GM18517 (cell line): Measurements from ENCODE around the gene ZNF514.
"Not testable (repeated sequence)": the region's sequence is repeated elsewhere in the genome, so short reads cannot be mapped to it uniquely, and the experiment has no call there.

Source experiments
- ATAC-seq: cut with Tn5 transposase; IDR thresholded peaks from one replicate; pipeline ENCODE4 v1.9.1; 2021; ENCODE audit warnings: mild to moderate bottlenecking, moderate library complexity; ENCODE audit not compliant: unreplicated experiment

The ZNF514 gene

DNA sequence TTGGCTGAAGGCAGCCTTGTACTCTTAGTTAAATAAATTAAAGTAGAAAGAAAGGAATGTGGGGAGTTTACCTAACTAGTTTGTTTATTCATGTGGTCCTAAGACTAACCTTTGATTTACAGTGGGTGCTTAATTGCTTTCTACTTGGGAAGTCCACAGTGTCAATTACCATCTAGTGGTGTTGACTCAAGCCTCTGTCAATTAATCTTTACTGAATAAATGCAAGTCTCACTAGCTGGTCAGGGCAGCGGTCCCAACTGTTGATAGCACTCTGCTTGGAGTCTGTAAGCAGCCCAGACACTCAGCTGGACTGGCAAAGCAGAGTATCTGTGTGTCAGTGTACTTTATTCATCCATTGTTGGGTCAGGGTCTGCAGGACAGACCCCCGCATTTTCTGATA, 15.8 kb downstream of the ZNF514 start:
- no peak for ATAC-seq

DNA sequence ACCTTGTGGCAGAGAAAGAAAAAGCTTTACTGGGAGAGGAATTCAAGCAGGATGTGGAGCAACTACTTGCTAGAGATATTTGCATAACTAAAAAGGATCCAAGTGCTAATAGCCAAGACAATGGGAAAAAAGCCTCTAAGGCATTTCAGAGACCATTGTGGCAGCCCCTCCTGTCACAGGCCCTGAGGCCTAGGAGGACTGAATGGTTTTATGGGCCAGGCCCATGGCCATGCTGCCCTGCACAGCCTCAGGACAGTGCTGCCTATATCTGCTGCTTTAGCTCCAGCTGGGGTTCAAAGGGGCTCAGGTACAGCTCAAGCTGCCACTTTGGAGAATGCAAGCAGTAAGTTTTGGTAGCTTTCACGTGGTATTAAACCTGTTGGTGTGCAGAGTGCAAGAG, 20.9 kb downstream of the ZNF514 start:
- ATAC-seq, result no peak

DNA sequence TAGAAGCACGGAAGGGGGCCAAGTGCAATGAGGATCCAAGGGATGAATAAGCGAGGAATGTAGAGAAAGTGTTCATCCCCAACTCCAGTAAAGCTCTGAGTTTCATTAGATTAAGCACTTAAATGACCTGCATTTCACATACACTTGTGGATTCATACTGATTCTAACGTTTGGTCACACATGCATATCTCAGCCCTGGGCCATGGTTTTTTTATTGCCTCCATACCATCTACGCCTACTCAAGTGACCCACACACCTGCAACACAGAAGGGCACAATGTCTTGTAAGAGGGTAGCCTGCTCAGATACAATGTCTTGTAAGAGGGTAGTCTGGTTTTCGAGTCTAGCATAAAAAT, 37.5 kb downstream of the ZNF514 start:
- peak; percentile 25 for ATAC-seq

DNA sequence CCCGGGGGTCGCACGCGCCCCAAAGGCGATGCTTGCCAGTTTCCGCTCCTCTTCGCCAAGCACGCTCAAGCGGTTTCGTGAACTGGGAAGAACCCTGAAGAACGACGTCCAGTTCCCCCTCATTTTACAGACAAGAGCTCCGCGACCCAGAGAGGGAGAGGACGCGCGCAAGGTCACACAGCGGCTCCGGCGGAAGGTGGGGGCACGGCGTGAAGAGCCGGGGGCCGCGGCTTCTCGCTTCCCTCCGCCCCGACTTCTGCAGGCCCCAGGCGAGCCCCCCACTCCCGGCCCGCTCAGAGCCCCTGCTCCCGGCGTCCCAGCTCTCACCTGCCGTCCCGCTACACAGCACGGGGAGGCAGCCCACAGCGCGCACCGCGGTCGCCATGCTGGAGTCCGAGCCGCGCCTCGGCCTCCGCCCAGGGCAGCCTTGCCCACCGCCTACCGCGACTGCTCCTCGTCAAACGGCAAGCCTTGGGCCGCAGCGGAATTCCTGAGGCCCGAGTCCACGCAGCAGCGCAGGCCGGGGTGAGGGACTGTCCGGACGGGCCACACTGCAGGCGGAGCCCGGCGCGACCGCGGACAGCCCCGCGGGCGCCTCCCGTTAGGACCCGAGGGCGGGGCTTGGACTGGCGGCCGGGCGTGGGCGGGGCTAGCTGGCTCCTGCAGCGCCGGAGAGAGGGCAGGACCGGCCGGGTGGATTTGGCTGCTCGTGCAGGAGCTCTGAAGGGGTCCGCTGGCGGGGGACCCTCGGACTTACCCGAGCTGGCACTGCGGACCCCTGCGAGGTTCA, 38.0 kb downstream of the ZNF514 start, which contains the start of gene MRPS5:
Gene MRPS5, minus strand, starts transcription at position 402 of the 790 bp plus-strand sequence. Its CDS starts 17 bp downstream, at position 385.
- ATAC-seq, result peak; percentile 92

DNA sequence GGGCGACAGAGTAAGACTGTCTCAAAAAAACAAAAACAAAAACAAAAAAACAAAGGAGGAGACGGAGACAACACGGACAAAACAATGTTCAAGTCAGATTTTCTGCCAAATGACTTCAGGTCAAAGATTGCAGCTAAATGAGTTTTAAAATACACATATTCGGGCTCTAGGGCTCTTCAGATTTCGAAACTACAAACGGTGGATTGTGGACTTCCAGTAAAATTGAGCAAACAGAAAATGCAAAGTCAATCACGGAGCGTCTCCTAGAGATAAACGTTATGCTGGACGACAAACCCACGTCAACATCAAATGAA, 38.6 kb downstream of the ZNF514 start:
- no peak for ATAC-seq

DNA sequence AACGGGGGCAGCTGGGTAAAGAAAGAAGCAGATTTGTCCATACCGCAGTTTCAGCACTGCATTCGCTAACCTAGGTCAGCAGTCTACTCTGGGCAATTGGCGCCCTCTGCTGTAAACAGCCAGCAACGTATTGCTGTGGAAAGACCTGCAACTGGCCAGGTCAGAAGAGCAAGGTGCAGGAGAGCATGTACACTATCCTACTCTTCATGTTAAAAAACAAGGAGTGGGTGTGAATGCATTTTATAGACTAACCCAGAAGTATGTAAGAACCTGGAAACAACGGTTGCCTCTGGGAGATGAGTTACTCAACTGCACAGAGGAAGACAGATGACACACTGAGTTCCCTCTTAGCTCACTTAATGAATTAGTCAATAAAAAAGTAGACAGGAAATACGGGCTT, 44.2 kb downstream of the ZNF514 start:
- ATAC-seq, result peak; percentile 83

DNA sequence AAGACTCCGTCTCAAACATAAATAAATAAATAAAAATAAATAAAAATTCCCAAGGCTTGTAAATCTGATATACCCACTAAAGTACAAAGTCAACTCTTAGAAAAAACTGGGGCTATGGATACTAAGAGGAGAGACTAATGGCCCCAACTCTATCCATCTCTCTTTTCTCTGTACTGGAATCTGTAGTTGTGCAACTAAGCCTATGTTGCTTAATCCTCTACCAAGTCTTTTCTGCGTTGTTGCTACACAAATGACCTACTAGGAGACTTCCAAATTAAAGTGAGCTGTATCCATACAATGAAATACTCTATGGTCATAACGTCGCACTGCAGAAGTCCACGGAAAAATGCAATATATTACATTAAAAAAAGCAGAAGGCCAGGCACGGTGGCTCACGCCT, 46.2 kb downstream of the ZNF514 start:
- ATAC-seq, result no peak

DNA sequence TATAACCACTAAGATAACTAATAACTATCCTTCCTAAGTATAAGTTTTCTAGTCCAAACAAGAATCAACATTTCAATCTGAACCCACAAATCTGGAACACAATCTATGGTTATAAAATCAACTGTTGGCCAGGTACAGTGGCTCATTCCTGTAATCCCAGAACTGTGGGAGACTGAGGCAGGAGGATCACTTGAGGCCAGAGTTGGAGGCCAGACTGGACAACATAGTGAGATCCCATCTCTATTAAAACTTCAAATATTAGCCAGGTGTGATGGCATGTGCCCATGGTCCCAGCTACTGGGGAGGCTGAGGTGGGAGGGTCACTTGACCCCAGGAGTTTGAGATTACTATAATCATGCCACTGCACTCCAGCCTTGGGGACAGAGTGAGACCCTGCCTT, 49.3 kb downstream of the ZNF514 start:
- ATAC-seq, result no peak

DNA sequence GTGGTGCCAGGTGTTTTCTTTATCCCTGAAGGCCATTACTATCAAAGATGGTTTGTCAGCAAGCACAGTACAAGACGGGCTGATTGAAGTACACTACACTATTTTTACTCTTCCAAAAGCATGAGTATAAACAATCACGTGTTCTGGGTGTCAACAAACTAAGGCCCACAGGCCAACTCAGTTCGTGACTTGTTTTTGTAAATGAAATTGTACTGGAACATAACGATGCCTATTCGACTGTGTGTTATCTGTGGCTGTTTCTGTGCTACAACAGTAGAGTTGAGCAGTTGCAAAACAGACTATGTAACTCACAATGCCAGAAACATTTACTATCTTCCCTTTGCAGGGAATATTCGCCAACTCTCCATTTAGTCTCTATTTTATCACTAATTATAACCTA, 50.4 kb downstream of the ZNF514 start:
- ATAC-seq, result no peak

DNA sequence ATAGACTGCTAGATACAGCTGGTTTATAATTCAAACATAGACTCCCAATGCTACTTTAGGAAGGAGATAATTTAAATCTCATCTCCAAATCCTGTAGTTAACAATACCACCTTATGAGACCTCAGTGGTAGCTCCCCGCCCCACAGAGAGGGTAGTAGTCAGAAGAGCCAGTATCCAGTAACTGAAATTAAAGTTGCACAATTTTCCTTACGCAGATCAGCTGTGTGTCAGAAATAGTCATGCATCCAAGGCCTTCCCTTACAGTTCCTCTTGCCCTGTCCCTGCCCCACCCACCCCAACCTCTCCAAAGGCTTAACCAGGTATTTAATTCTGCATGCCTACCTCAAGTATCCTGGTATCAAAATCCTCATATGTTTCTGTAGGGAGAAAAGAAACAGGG, 53.6 kb downstream of the ZNF514 start:
- no peak for ATAC-seq

DNA sequence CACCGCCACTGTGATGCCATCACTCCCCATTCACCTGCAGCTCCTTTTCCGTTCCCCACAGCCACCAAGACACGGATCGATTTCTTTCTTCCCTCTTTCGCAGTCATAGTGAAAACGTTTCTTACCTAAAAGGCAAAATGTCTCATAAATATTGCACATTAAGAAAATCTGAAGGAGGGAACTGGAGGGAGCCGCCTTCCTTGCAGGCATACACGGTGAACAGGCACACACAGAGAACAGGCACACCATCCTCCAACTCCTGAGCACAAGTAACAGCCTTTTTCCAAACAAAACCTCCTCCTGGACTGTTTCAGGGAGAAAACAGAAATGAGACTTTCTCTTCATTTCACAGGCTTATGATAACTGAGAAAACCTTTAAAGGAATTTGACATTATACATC, 55.0 kb downstream of the ZNF514 start:
- no peak for ATAC-seq

DNA sequence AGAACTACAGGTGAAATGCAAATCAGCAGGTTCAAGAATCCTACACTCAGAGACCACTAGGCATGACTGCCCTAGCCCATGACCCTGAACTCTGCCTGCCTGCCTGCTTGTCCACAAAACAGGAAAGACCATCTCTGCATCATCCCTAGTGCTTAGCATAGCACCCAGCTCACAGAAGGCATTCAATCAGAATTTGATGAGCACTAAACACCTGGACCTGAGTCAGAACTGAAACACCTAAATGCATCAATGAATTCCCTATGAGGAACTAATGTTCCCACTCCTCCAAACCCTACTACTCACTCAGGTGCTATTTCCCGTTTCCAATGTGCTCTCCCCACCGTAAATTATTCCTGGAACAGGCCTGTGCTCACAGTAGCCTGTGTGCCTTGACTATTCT, 59.7 kb downstream of the ZNF514 start:
- no peak for ATAC-seq

DNA sequence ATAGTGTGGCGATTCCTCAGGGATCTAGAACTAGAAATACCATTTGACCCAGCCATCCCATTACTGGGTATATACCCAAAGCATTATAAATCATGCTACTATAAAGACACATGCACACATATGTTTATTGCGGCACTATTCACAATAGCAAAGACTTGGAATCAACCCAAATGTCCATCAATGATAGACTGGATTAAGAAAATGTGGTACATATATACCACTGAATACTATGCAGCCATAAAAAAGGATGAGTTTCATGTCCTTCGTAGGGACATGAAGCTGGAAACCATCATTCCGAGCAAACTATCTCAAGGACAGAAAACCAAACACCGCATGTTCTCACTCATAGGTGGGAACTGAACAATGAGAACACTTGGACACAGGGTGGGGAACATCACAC, 61.4 kb downstream of the ZNF514 start:
- ATAC-seq, result not testable (repeated sequence)
